HG03280 (cell line): Measurements from ENCODE around the gene MYMK.

ENCODE experiments used
- ATAC-seq: cut with Tn5 transposase; IDR thresholded peaks from one replicate; pipeline ENCODE4 v1.9.1; 2021; ENCODE audit warnings: mild to moderate bottlenecking, moderate library complexity; ENCODE audit not compliant: unreplicated experiment

MYMK gene

DNA sequence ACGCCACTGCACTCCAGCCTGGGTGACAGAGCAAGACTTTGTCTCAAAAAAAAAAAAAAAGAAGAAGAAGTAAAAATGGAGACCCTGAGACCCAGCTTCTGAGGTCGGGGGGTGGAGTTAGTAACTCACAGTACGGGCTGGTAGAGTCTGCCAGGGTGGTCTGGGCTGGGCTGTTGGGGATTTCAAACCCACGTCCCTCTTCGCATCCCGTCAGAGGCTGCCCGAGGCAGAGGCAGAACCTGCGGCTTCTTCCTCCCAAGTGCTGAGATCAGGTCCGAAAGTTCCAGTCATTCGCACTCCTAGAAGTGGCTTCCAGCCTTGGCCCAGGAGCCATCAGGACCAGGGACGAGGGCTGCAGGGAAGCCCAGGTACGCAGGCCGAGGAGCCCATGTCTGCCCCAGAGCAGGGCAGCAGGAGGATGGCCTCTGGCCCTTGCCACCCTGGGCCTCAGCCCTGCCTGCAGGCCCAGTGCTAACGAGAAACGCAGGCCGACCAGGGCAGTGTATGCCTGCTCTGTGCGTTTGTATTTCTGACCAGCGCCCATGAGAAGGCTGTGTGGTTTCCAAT is 36.0 kb downstream of the MYMK start:
- ATAC-seq, result no peak

DNA sequence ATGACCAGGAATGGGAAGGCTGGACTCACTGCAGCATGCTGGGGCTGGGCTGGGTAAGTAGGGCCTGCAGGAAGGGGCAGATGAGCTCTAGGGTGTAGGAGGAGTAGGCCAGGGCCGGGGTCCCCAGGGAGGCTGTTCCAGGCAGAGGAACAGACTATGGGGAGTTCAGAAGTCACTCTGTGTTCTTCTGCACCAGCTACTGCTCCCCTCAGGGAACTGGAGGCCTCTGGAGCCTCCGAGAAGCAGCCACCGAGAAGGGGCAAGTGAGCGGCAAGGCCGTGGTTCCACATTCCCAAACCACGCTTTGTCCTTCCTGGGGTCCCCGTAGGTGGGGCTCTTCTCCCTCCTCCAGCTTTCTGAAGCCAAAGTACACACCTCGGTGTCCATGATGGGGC is 37.4 kb downstream of the MYMK start:
- no peak for ATAC-seq

DNA sequence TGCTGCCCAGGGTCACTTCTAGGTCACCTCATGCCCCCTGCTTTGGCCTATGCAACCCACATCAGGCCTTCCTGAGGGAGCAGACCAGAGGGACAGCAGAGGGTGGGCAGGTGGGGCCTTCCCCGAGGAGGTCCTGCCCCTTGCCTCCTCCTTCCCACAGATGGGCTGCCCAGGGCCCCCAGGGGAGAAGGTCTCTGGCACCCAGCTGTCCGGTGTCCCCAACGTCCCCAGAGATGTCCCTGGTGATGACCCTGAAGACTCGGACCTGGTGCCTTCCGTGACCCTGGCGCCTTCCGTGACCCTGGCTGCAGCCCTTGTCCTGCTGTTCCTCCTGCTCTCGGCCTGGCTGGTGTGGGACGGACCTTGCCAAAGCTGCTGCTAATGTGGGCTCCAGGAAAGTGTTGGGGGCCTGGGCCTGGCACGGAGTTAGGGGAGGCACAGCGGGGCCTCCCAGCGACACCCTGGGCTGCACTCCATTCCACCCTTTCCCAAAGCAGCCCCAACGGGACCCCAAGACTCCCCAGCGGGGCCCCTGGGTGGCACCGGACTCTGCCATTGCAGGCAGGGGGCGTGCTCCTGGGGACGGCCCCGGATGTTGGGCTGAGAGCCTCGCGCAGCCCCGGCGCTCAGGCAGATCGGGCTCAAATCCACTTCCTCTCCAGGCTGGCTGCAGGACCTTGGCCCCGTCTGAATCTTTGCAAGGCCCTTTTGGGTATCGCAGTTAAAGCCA is 39.1 kb downstream of the MYMK start:
- ATAC-seq, result peak; percentile 21

DNA sequence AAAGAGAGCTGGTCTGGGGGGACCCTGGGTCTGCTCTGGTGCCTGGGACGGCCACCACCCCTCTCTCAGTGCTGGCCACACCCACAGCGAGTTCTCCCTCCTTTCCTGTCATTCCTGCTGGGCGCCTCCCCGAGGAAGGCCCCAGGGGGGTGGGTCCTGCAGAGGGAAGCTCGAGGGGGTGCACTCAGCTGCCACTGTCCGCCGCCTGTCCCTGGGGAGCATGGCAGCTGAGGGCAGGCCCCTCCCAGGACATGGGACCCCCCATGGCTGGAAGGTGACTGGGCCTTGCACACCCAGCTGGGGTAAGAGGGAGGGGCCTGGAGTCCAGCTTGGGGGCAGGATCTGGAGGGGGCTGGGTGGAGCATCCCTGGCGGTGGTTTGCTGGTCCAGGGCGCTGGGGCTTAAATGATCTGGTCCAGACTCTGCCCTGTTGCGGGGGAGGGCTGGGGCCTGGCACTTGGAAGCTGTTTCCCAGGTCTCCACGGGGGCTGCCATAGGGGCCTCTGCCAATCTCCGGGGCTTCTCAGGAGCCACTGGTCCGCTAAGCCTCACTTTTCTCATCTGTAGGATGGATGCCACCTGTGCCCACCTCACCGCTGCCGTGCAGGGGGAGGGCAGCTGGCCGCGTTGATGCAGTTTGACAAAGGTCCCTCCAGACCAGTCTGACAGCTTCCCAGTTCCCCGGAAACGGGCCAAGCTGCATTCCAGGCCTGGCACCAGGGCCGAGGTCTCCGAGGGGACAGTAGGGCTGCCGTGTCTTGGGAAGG is 39.9 kb downstream of the MYMK start:
- no peak for ATAC-seq

DNA sequence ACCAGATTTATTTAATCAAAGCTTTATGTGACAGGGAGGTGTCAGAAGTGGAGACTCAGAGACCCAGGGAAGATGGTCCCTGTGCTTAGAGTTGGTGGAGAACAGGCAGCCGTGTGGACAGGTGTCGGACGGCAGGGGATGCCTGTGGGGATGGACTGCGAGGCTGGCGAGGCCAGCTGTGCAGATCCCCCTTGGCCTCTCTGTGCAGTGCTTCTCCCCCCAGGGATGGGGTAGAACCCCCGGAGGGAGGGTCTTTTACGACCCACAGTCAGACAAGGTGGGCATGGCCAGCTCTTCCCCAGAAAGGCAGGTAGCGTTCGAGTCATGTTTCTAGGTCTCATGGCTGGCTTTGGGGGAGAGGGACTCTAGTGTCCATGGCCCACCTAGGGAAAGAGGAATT is 41.1 kb downstream of the MYMK start:
- ATAC-seq, result no peak

DNA sequence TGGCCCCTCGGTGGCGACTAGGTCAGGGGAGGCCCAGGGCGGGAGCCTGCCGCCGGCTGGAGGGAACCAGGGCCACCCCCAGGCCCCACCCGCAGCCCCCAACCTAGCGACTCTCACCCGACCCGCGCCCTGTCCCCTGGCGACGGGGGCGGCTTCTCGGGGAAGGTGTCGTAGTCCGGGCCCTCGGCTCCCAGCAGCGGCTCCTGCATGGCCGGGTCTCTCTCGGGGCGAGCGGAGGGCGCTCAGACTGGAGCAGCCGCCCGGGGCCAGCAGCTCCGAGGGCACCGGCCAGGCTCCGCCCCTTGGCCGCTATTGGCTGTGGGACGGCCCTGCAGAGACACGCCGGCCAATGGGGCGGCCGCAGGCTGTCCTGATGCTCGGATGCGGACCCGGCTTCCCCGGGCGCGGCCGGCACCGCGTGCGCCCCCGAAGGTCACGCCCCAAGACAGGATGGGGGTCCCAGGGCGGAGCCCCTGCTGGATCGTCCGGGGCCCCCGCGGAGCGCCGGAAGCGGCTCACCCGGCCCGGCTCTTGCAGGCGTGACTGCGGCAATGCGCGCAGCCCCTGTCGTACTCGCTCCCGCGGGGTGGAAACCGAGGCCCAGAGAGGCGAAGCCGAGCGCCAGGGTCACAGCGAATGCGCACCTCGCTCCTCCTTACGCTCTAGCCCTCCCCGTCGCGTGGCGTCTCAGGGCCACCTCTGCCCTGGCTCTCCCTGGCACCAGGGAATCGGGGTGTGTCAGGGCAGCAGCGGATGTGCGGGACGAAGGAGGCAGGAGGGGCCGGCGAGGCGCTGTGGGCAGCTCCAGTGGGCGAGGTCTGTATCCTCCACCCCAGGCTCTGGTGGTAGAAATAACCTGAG is 45.7 kb downstream of the MYMK start, which contains the start of gene SLC2A6:
TSS of gene SLC2A6 (minus strand) at position 249 of the 861 bp plus-strand sequence. CDS start at position 209, 40 bp downstream.
- ATAC-seq, result peak; percentile 96

DNA sequence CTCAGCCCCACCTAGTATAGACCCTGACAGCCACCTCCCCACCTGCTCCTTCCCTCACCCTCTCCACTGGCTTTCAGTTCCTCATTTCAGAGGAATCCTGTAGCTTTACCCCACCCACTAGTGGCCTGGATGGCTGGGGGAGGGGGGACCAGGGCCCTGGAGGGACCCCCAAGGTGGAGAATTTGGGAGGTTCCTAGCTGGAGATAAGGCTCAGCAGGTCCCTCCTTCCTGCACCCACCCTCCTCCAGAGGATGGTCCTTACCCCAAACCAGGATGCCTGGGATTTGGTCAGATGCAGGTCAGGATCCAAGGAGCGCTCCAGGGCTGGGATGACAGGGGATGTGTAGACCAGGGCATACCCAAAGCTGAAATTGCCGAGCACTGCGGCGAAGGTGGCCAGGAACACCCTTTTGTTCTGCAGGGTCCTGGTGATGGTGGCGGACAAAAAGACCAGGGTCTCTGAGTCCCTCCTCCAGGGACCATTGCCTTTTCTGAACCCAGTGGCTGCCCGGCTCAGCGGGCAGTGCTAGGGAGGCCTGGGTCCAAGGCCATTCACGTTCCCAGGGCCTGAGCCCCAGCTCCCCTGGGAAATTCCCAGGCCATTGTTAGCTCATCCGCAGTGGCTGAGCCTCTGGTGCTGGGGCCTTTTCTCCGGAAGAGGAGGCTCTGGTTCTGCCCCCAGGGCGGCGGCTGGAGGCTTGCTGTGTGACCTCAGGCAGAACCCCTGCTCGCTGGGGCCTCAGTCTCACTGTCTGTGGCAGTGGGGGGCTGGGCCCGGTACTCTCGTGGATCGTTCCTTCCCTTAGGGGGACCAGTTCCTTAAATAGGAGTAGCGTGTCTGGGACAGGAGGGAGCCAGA is 46.5 kb downstream of the MYMK start:
- ATAC-seq, result peak; percentile 27

DNA sequence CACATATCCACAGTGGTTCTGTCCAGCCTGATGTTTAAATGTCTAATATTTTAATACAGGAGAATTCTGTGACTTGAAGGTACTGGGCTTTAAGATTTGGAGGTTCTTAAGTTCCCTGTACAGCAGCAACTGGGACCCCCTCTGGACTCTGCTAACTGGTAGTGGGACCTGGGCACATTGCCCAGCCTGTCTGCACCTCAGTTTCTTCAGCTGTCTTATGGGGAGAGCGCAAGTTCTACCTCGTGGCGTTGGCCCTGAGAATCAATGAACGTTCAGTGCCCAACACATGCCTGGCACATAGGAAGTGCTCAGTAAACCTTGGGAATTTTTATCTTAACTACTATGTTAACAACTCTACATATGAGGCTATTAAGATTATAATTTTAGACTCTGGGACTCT is 47.3 kb downstream of the MYMK start:
- ATAC-seq, result no peak

DNA sequence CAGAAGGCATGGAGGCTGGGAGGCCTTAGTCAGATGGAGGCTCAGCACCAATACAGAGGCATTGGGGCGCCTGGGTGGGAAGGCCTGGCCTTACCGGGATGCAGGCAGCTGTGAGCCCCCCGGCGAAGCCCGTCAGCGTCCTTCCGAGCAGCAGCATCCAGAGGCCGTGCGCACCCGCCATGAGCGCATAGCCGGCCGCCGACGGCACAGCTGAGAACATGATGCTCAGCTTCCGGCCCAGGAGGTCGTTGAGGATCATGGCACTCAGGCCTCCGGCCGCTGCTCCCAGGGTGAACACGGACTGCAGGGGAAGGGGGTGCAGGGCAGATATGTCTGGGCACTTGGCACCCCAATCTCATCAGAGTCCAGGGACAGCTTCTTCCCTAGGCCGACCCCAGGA is 47.8 kb downstream of the MYMK start:
- no peak for ATAC-seq

DNA sequence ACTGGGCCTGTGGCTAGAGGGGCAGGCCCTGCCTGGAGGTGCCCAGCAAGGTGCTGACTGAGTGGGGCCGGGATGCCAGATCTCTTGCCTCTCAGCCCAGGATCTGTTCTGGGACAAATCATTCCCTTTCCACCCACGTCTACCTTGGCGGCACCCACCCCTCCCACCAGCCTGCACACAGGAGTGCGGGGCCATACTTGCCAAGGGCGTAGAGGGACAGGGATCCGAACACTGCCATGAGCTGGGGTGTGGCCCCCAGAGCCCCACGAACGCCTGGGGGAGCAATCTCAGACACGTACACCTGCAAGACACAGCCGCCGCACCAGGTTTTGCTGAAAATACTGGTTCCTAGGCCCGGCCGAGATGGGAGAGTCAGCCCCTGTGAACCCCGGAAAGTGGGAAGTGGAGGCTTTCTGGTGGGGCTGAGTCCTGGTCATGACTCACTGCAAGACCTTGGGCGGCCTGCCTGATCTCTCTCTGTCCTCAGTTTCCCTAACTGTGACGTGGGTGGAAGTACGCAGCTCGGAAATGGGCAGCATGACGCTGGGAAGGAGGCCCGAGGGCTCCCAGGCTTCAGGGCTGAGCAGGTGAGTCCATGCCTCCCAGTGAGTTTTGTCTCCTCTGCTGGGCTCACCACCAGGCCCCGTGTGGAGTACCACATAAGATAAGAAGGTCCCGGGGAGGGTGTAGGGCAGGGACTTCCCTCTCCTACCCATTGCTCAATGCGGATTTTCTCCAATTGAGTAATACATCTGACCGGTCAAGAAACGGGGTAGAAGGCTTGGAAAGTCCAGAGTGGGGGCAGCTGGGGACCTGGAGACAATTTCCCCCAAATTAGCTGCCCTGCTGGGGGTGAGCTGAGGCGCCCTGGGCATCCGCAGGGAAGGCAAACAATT is 48.5 kb downstream of the MYMK start:
- no peak for ATAC-seq

DNA sequence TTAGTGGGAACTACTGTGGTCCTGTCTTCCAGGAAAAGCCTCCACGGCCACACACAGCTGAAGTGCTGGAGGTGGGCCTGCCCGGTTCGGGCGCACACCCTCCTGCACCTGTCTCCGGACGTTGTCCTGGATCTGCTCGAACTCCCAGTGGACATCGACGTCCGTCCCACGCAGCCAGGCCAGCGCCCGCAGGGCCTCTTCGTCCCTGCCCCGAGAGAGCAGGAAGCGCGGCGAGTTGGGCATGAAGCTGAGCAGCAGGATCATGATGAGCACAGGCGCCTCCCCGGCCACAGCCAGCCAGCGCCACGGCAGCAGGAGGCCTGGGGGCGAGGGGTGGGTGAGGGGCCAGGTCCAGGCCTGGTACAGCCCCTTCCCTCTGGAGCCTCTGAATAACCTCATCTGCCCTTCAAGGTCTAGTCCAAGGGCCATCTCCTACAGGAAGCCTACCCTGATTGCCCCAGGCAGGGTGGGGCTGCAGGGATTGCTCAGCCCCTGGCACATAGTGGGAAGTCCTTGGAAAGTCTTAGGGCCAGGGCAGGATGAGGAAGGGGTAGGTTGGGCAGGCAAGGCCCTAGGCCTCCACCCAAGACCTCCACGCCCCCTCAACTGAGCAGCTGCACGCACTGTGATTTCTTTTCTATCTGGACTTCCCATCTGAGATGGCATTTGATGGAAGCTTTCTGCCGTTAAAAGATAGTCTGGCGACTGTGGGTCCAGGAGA is 49.3 kb downstream of the MYMK start:
- ATAC-seq, result no peak

DNA sequence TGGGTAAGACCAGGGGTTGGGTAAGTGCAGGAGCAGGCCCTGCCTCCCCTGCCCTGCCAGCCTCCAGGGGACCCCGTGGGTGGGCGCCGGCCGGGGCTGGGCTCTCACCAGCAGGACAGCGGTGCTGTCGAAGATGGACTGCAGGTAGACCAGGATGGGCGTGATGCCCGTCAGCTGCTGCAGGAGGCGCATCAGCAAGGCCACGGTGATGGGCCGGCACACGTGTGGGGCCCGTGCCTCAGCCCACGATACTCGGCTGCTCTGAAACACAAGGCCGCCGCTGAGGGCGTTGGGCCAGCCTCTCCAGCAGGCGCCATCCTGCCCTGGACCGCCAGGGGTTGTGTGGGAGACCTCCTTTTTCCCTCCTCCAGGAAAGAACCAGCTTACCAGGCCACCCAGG is 49.9 kb downstream of the MYMK start:
- no peak for ATAC-seq

DNA sequence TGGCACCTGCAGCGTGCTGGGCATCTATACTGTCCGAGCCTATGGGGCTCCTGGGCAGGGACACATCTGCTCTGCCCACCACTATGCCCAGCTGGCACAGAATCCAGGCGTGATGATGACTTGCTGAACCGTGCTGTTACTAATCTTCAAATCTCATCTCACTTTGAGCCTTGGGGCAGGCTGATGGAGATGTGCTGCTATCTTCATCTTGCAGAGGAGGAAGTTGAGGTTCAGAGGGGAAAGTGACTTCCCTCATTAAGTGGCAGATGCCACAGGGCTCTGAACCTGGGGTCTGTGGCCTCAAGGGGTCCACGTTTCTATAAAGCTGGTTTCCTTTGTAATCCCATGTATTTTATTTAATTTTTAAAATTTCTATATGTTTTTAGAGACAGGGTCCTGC is 50.5 kb downstream of the MYMK start:
- ATAC-seq, result no peak

DNA sequence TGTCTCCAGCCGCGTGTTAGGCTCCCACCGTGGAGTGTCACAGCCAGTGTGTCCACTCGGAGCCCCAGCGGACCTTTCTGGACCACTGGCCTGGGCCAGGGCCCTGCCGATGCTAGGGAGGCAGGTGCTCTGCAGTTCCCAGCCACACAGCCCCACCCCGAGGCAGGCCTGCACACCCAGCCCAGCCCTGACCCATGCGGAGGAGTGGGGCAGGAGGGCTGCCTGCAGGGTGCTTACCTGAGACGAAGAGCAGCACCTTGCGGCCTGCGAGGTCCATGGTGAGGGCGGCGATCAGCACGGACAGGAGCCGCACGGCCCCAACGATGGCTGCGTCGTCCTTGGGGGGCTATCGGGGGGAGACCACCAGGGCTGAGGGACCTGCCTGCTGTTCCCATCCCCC is 51.0 kb downstream of the MYMK start:
- ATAC-seq, result no peak

DNA sequence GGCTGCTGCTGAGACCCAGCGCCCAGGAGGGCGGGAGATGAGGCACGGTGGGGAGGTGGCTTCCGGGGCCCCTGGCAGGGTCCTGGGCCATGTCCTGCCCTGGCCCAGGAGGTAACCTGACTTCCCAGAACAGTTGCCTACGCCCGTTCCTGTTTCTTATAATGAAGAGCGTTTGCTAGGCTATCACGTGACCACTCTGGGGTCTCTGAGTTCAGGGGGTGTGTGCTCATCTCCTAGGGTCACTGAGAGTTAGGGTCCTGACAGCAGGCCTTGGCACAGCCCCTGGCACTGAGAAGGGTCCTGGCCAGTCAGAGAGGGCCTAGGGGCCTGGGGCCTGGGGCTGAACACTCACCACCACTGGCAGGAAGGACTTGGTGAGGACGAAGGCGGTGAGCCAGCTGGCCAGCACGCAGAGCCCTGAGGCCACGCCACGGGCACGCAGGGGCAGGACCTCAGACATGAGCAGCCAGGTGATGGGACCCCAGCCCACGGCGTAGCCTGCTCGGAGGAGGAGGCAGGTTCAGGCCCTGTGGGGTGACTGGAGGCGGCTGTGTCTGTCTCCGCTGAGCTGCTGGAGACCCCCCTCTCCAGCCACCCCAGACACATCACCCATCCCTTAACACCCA is 51.9 kb downstream of the MYMK start:
- no peak for ATAC-seq

DNA sequence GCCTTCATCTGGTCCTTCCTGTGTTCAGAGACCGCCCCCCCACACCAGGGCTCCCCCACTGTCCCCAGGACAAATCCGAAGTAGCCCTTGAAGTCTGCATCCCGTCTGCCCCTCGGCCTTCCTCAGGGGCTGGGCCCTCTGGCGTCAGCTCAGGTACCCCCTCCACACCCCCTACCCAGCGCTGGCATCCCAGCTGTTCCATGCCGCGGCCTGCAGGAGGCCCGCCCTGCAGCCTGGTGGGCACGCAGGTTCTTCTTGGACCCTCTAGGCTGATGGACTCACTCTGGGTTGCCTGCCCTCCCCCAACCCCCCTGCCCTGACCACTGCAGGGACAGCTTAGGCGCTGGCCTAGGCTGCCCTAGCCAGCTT is 52.5 kb downstream of the MYMK start:
- no peak for ATAC-seq

DNA sequence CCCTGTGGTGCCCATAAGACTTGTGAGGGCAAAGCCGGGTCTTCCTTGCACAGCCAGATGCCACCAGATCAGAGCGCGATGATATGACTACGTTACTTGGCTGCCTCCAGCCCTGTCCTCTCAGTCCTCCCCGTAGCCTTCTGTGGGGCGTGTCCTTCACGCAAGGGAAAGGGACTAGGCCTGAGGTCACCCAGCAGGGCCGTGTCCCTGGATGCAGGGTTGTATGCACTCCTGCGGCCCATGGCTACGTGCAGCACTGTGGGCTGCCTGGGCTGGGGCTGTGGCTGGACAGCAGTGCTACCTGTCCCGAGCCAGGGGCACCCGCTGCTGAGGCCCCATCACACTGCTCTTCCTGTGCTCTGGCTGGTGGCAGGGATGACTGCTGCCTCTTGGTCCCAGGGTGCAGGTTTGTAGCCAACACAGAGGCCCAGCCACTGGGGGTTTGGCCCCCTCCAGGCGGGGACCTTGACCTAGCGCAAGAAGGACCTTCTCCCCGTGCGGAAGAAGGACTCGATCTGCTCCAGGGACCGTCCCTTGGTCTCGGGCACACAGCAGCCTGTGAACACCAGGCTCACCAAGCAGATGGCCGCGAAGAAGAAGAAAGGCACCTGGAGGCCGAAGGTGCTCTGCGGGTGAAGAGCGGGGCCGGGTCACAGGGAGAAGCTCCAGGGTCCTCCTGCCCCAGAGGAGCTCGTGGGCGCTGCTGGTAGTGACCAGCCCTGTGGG is 53.0 kb downstream of the MYMK start:
- no peak for ATAC-seq

DNA sequence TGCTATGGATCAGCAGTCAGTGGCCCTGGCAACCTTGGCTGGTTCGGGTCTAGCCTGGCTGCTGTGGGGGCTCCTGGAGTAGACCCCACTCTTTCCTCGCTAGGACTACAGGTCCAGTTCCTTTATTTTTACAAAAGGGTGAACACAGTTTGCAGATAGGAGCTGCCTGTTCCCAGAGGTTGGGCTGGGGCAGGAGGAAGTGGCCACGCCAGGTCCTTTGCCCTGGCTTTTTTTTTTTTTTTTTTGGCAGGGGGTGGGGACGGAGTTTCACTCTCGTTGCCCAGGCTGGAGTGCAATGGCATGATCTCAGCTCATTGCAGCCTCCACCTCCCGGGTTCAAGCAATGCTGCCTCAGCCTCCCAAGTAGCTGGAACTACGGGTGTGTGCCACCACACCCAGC is 53.8 kb downstream of the MYMK start:
- ATAC-seq, result no peak
